ENCODE measurements around the gene ZFYVE21.

The ZFYVE21 gene

GRCh38 chr14:103726474-103726873 lies 10.9 kb downstream of the ZFYVE21 start:
- Histone ChIP-seq H3K9me3 (no peaks in the 10 kb centered on the region), H3K27ac (no peak overlapping the region), H3K4me1 (ENCODE audit: control insufficient read depth in 1 of 2, insufficient read depth in 1 of 2, low read depth in 1 of 2, low read length in 1 of 2) (no peaks in the 10 kb centered on the region), H3K36me3 (peaks cover 43% of the 10 kb centered on the region), H3K4me3 (ENCODE audit: low read depth in 1 of 2, low read length in 1 of 2) (no peak overlapping the region), H3K27me3 (no peaks in the 10 kb centered on the region)
- TF ChIP-seq CTCF (IDR thresholded peaks at IDR 0.05), result no peak

GRCh38 chr14:103727313-103727980 lies 11.8 kb downstream of the ZFYVE21 start:
- no peak overlapping the region for H3K4me3 ChIP-seq (ENCODE audit: low read depth in 1 of 2, low read length in 1 of 2)

GRCh38 chr14:103728141-103728540 lies 12.5 kb downstream of the ZFYVE21 start:
- H3K4me1 ChIP-seq (ENCODE audit: control insufficient read depth in 1 of 2, insufficient read depth in 1 of 2, low read depth in 1 of 2, low read length in 1 of 2), result no peaks in the 10 kb centered on the region

More at GRCh38 chr14:103727313-103727980, 11.8 kb downstream of the ZFYVE21 start:
- Histone ChIP-seq H3K27ac (no peak overlapping the region), H3K36me3 (peaks cover 51% of the 10 kb centered on the region), H3K27me3 (no peaks in the 10 kb centered on the region), H3K4me1 (ENCODE audit: control insufficient read depth in 1 of 2, insufficient read depth in 1 of 2, low read depth in 1 of 2, low read length in 1 of 2) (no peaks in the 10 kb centered on the region), H3K9me3 (no peaks in the 10 kb centered on the region)
- TF ChIP-seq CTCF (IDR thresholded peaks at IDR 0.05), result no peak

GRCh38 chr14:103728721-103729120 lies 13.1 kb downstream of the ZFYVE21 start:
- Histone ChIP-seq H3K27me3 (no peaks in the 10 kb centered on the region), H3K4me3 (ENCODE audit: low read depth in 1 of 2, low read length in 1 of 2) (no peak overlapping the region), H3K36me3 (peaks cover 63% of the 10 kb centered on the region), H3K9me3 (no peaks in the 10 kb centered on the region), H3K27ac (no peak overlapping the region), H3K4me1 (ENCODE audit: control insufficient read depth in 1 of 2, insufficient read depth in 1 of 2, low read depth in 1 of 2, low read length in 1 of 2) (no peaks in the 10 kb centered on the region)
- TF ChIP-seq CTCF (IDR thresholded peaks at IDR 0.05), result no peak

More at GRCh38 chr14:103728141-103728540, 12.5 kb downstream of the ZFYVE21 start:
- Histone ChIP-seq H3K4me3 (ENCODE audit: low read depth in 1 of 2, low read length in 1 of 2) (no peak overlapping the region), H3K27ac (no peak overlapping the region), H3K27me3 (no peaks in the 10 kb centered on the region), H3K9me3 (no peaks in the 10 kb centered on the region), H3K36me3 (peaks cover 58% of the 10 kb centered on the region)
- TF ChIP-seq CTCF (IDR thresholded peaks at IDR 0.05), result no peak

GRCh38 chr14:103729496-103730448 lies 14.2 kb downstream of the ZFYVE21 start:
- Histone ChIP-seq H3K4me3 (ENCODE audit: low read depth in 1 of 2, low read length in 1 of 2) (no peak overlapping the region), H3K4me1 (ENCODE audit: control insufficient read depth in 1 of 2, insufficient read depth in 1 of 2, low read depth in 1 of 2, low read length in 1 of 2) (no peaks in the 10 kb centered on the region), H3K27me3 (no peaks in the 10 kb centered on the region), H3K36me3 (peaks cover 73% of the 10 kb centered on the region), H3K9me3 (no peaks in the 10 kb centered on the region), H3K27ac (no peak overlapping the region)
- TF ChIP-seq CTCF (IDR thresholded peaks at IDR 0.05), result no peak
